HepG2 (cell line): ENCODE data around the gene ANKLE1. TPM values are rescaled to one million over a fixed set of nuclear protein-coding genes. Genes with fewer than 3 reads are reported as not detected.

Experiments
- ATAC-seq: fragments of 200-7000 bp; cut with Tn5 transposase; 3 replicates; pipeline ENCODE4 v1.9.1; 2020; ENCODE audit warnings: mild to moderate bottlenecking, moderate library complexity
- BruUV-seq: library from RNA; stranded (reverse); fragments of 400-500 nt; replicated peaks from 2 replicates; lab custom pipeline; 2021; lab: Mats Ljungman, UMichigan
- CTCF ChIA-PET: fragments of 300-600 bp; formaldehyde crosslinking; extraction: SDS; loops from one replicate; lab custom pipeline; 2021; ENCODE audit warnings: low total read pairs, inconsistent platforms, low intra/inter-chr PET ratio; lab: Yijun Ruan, JAX
- POLR2A ChIA-PET: fragments of 350-600 bp; sonication (Branson Sonifier 250); formaldehyde crosslinking; loops from one replicate; lab custom pipeline; 2020; ENCODE audit warnings: antibody characterized with exemption, inconsistent platforms; lab: Yijun Ruan, JAX
- DNase-seq: peaks from one replicate; pipeline ENCODE4 v3.0.0-alpha.2; 2015; ENCODE audit warnings: low spot score
- FAIRE-seq: peaks from 3 replicates; lab custom pipeline; 2011; peaks lifted over from hg19 to GRCh38; lab: Jason Lieb, UNC
- H2AFZ ChIP-seq: one replicate; pipeline ENCODE4 v1.6.1; 2011; ENCODE audit warnings: low read length, inconsistent platforms
- H3K27ac ChIP-seq: fragments of 300-600 bp; 3 replicates; pipeline ENCODE4 v1.8.0; 2011; ENCODE audit warnings: mixed run types, mild to moderate bottlenecking, mixed read lengths, low read length, inconsistent platforms; ENCODE audit not compliant: insufficient read depth; ENCODE audit errors: extremely low read length
- H3K27me3 ChIP-seq, 2 experiments: fragments of 200-600 bp in 1 of 2; 2 replicates in 1 of 2; 3 replicates in 1 of 2; pipeline versions ENCODE4 v1.6.0 to v1.8.0; 2011; ENCODE audit warnings: low read length in 2 of 2, mild to moderate bottlenecking in 2 of 2, moderate library complexity in 2 of 2, inconsistent platforms in 1 of 2; ENCODE audit not compliant: insufficient read depth in 2 of 2, control insufficient read depth in 1 of 2
- H3K36me3 ChIP-seq, 2 experiments: fragments of 200-600 bp in 1 of 2; replicated peaks in 1 of 2; 2 replicates in 1 of 2; 3 replicates in 1 of 2; pipeline versions ENCODE4 v1.5.1 to v1.8.0; 2011; ENCODE audit warnings: low read length in 2 of 2, inconsistent platforms in 1 of 2; ENCODE audit not compliant: insufficient read depth in 2 of 2, control insufficient read depth in 1 of 2
- H3K4me1 ChIP-seq: 2 replicates; pipeline ENCODE4 v1.5.1; 2012; ENCODE audit warnings: low read length, inconsistent platforms; ENCODE audit not compliant: insufficient read depth
- H3K4me2 ChIP-seq: 2 replicates; pipeline ENCODE4 v1.6.0; 2011; ENCODE audit warnings: low read depth, low read length, inconsistent platforms
- H3K4me3 ChIP-seq, 3 experiments: fragments of 200-600 bp in 1 of 3; sonication (generic), shearing (Covaris generic) in 1 of 3; replicated peaks in 1 of 3; 2 replicates each; pipeline ENCODE4 v1.5.1; 2011 to 2016; ENCODE audit warnings: low read length in 3 of 3, inconsistent platforms in 2 of 3, low read depth in 2 of 3, mild to moderate bottlenecking in 2 of 3, control low read depth in 1 of 3, mixed read lengths in 1 of 3; ENCODE audit not compliant: insufficient read depth in 1 of 3
- H3K79me2 ChIP-seq: one replicate; pipeline ENCODE4 v1.6.1; 2011; ENCODE audit warnings: low read length, inconsistent platforms; ENCODE audit not compliant: insufficient read depth
- H3K9ac ChIP-seq: 2 replicates; pipeline ENCODE4 v1.6.0; 2011; ENCODE audit warnings: mild to moderate bottlenecking, low read depth, low read length, inconsistent platforms; ENCODE audit not compliant: insufficient read depth
- H3K9me3 ChIP-seq: 2 replicates; pipeline ENCODE4 v1.5.1; 2012; ENCODE audit warnings: mild to moderate bottlenecking, low read length
- H4K20me1 ChIP-seq: 2 replicates; pipeline ENCODE4 v1.6.0; 2011; ENCODE audit warnings: inconsistent platforms, mild to moderate bottlenecking, low read length, moderate library complexity; ENCODE audit not compliant: insufficient read depth
- CSRNP2 ChIP-seq: sonication (generic); formaldehyde crosslinking; conservative IDR thresholded peaks from 2 replicates; pipeline ENCODE4 v1.8.0; 2022; ENCODE audit warnings: low read depth, missing genetic modification reagents
- ELF4 ChIP-seq: sonication (generic); formaldehyde crosslinking; IDR thresholded peaks from 2 replicates; pipeline ENCODE4 v1.5.0; 2020; ENCODE audit warnings: missing genetic modification reagents, mild to moderate bottlenecking, moderate library complexity, borderline replicate concordance
- ESRRA ChIP-seq: sonication (generic); formaldehyde crosslinking; IDR thresholded peaks from 2 replicates; pipeline ENCODE4 v1.5.1; 2020; ENCODE audit warnings: mild to moderate bottlenecking, low read depth, missing genetic modification reagents
- FOXK2 ChIP-seq: fragments of 450-650 bp; IDR thresholded peaks from 2 replicates; pipeline ENCODE4 v1.6.1; 2016
- GFI1 ChIP-seq: sonication (generic); formaldehyde crosslinking; IDR thresholded peaks from 2 replicates; pipeline ENCODE4 v1.5.0; 2020; ENCODE audit warnings: missing genetic modification reagents, mild to moderate bottlenecking, borderline replicate concordance
- GTF2F1 ChIP-seq: fragments of 150-350 bp; IDR thresholded peaks from 2 replicates; pipeline ENCODE4 v1.6.1; 2014; ENCODE audit warnings: low read length
- RARG ChIP-seq: sonication (generic); formaldehyde crosslinking; IDR thresholded peaks from 2 replicates; pipeline ENCODE4 v1.4.0; 2020; ENCODE audit warnings: low read depth, mild to moderate bottlenecking, missing genetic modification reagents
- SYNCRIP ChIP-seq: fragments of 200-400 bp; formaldehyde crosslinking; IDR thresholded peaks from 2 replicates; pipeline ENCODE4 v1.6.1; 2018; ENCODE audit warnings: mild to moderate bottlenecking, low read depth, low read length; ENCODE audit not compliant: insufficient read depth
- TARDBP ChIP-seq: sonication (generic); formaldehyde crosslinking; IDR thresholded peaks from 2 replicates; pipeline ENCODE4 v1.8.0; 2022; ENCODE audit warnings: mild to moderate bottlenecking, missing genetic modification reagents
- XBP1 ChIP-seq: sonication (generic); formaldehyde crosslinking; IDR thresholded peaks from 2 replicates; pipeline ENCODE4 v1.5.0; 2020; ENCODE audit warnings: missing genetic modification reagents
- YY1 ChIP-seq: IDR thresholded peaks from 2 replicates; pipeline ENCODE4 v1.6.1; 2011; ENCODE audit warnings: low read length, low read depth, moderate library complexity, mild to moderate bottlenecking; ENCODE audit not compliant: insufficient read depth, insufficient replicate concordance
- ZNF136 ChIP-seq: sonication (generic); formaldehyde crosslinking; IDR thresholded peaks from 2 replicates; pipeline ENCODE4 v1.8.1; 2022; ENCODE audit warnings: low read depth, mild to moderate bottlenecking, moderate library complexity, missing genetic modification reagents
- ZNF234 ChIP-seq: sonication (generic); formaldehyde crosslinking; conservative IDR thresholded peaks from 2 replicates; pipeline ENCODE4 v1.5.1; 2020; ENCODE audit warnings: mild to moderate bottlenecking, missing genetic modification reagents
- ZNF318 ChIP-seq: sonication (generic); formaldehyde crosslinking; IDR thresholded peaks from 2 replicates; pipeline ENCODE4 v1.4.0; 2020; ENCODE audit warnings: mild to moderate bottlenecking, missing genetic modification reagents
- ZNF792 ChIP-seq: IDR thresholded peaks from 2 replicates; pipeline ENCODE4 v1.6.1; 2016
- WGBS: methylation state at CpG from one replicate; pipeline ENCODE4 v1.1.6; 2017; ENCODE audit warnings: low lambda C conversion rate; 5-methylcytosine and 5-hydroxymethylcytosine counted together
- in situ Hi-C: cut with HindIII; loops from 2 replicates; pipeline ENCODE4 v1.10.0; 2017; ENCODE audit warnings: low pct_unique_long_range_greater_than_20kb; ENCODE audit not compliant: extremely low pct_ligation_motif_present
- intact Hi-C: fragments of 100-400 bp; cut with micrococcal nuclease; formaldehyde crosslinking; loops from one replicate; pipeline ENCODE4 v1.10.0; 2022; ENCODE audit not compliant: unreplicated experiment
- polyA plus RNA-seq, 8 experiments: library from polyadenylated mRNA; depleted of rRNA in 3 of 8; stranded (reverse) in 7 of 8; unstranded in 1 of 8; fragments of >200 nt; fragmentation: Illumina TruSeq in 4 of 8; extraction: Trizol in 4 of 8; gene quantifications; 2 replicates each; pipeline versions ENCODE4 v1.2.1 to v1.2.3, GENCODE V29; 2011 to 2016; ENCODE audit warnings: low read depth in 4 of 8, missing spikeins in 1 of 8, mixed read lengths in 1 of 8; ENCODE audit not compliant: insufficient read depth in 1 of 8
- total RNA-seq, 5 experiments: library from RNA; depleted of rRNA; stranded (reverse); fragments of >200 nt; fragmentation: Illumina TruSeq; extraction: Trizol; gene quantifications; 2 replicates each; pipeline ENCODE4 v1.2.3, GENCODE V29; 2016; ENCODE audit warnings: low read depth in 1 of 5

Gene ANKLE1
- total and polyA plus RNA-seq, 2 of the 13 experiments (the other 11 are each of a cell fraction or from before 2014, with no cell fraction given) = 0.69 to 1.5 TPM

- Histone ChIP-seq H3K4me1 (0 out of 2 replicates have a peak, but pooled peaks cover 6% of the 10 kb centered on the region), H2AFZ (no peak overlapping the region), H3K9me3 (no peaks in the 10 kb centered on the region), H3K79me2 (no peaks in the 10 kb centered on the region), H3K4me2 (no peak overlapping the region), H4K20me1 (no peaks in the 10 kb centered on the region), H3K36me3 (peaks cover 1 to 5% of the 10 kb centered on the region in 2 experiments; a peak in 2 of 5 replicates), H3K9ac (no peak overlapping the region), H3K4me3 (no peak overlapping the region), H3K27me3 (no peaks in the 10 kb centered on the region), H3K27ac (no peak overlapping the region)
- intact Hi-C loops = loop anchor here (5.0 kb wide), 1 partner anchor 216 kb away; no protein-coding TSS in a partner anchor
- POLR2A ChIA-PET = interaction anchor here (0.6 kb wide), 1 partner anchor 89 kb away, joined by 4 read pairs; no protein-coding TSS in a partner anchor
- DNase-seq (no peak), FAIRE-seq (no peak), ATAC-seq (no peak)
- TF ChIP-seq ZNF792 (CRISPR knock-in tag) = no peak
- TF ChIP-seq ZNF234 (CRISPR knock-in tag) = no peak
- no peak for TF ChIP-seq ZNF136 (CRISPR knock-in tag)
- TF ChIP-seq XBP1 = no peak
- no peak for TF ChIP-seq ESRRA
- TF ChIP-seq CSRNP2 (CRISPR knock-in tag) = no peak
- no peak for TF ChIP-seq ELF4
- TF ChIP-seq RARG (CRISPR knock-in tag) = no peak
- TF ChIP-seq GFI1 (CRISPR knock-in tag) = no peak
- no peak for TF ChIP-seq GTF2F1
- TF ChIP-seq YY1 = no peak
- TF ChIP-seq SYNCRIP = no peak
- no peak for TF ChIP-seq ZNF318 (CRISPR knock-in tag)
- TF ChIP-seq FOXK2 = no peak
- TF ChIP-seq TARDBP = no peak
- CTCF ChIA-PET = interaction anchor here (2.2 to 2.3 kb wide), 2 partner anchors 78 to 216 kb away, joined by 16 to 17 read pairs; no protein-coding TSS in a partner anchor
- WGBS = 82% methylated on average over 5 of the region's 7 CpGs
- no TSS peak for BruUV-seq
- in situ Hi-C loops = loop anchor here (5.0 kb wide), 2 partner anchors 81 to 216 kb away; no protein-coding TSS in a partner anchor
Observed at GRCh38 chr19:17283504-17283996, 1.8 kb downstream of the ANKLE1 start.
